GM12878 (cell line): ENCODE measurements around the gene KIFC1. TPM values are rescaled to one million over a fixed set of nuclear protein-coding genes. Genes with fewer than 3 reads are reported as not detected.

Experiments
- ATAC-seq: fragments of 200-7000 bp; cut with Tn5 transposase; 3 replicates; pipeline ENCODE4 v1.9.1; 2020; ENCODE audit warnings: mild to moderate bottlenecking, moderate library complexity
- BruUV-seq: library from RNA; stranded (reverse); fragments of 400-500 nt; replicated peaks from 2 replicates; lab custom pipeline; 2021; lab: Mats Ljungman, UMichigan
- CTCF ChIA-PET: fragments of 300-600 bp; sonication (Branson Sonifier 250); formaldehyde crosslinking; extraction: SDS; loops from one replicate; lab custom pipeline; 2021; ENCODE audit warnings: inconsistent platforms; lab: Yijun Ruan, JAX
- POLR2A ChIA-PET: fragments of 350-600 bp; formaldehyde crosslinking; extraction: SDS; loops from one replicate; lab custom pipeline; 2021; ENCODE audit warnings: inconsistent platforms; lab: Charles Lee
- RAD21 ChIA-PET: fragments of 300-600 bp; sonication (Branson Sonifier 250); formaldehyde crosslinking; loops from one replicate; lab custom pipeline; 2023; ENCODE audit warnings: antibody characterized with exemption; ENCODE audit not compliant: unreplicated experiment; lab: Charles Lee
- SMC1A ChIA-PET: fragments of 300-600 bp; sonication (Branson Sonifier 250); formaldehyde crosslinking; loops from one replicate; lab custom pipeline; 2023; ENCODE audit not compliant: unreplicated experiment, uncharacterized antibody; lab: Charles Lee
- DNase-seq: peaks from one replicate; pipeline ENCODE4 v3.0.0-alpha.2; 2011; ENCODE audit warnings: low read depth, low spot score
- FAIRE-seq: peaks from 3 replicates; lab custom pipeline; 2011; peaks lifted over from hg19 to GRCh38; lab: Jason Lieb, UNC
- H2AFZ ChIP-seq: 2 replicates; pipeline ENCODE4 v1.6.0; 2011; ENCODE audit warnings: low read depth, low read length, control low read depth; ENCODE audit not compliant: control insufficient read depth
- H3K27ac ChIP-seq: 2 replicates; pipeline ENCODE4 v1.5.1; 2011; ENCODE audit warnings: control low read depth; ENCODE audit not compliant: control insufficient read depth, insufficient read depth
- H3K27me3 ChIP-seq, 2 experiments: replicated peaks in 1 of 2; 2 replicates each; pipeline versions ENCODE4 v1.6.0 to v1.6.1; 2011; ENCODE audit warnings: low read length in 1 of 2; ENCODE audit not compliant: control insufficient read depth in 2 of 2, insufficient read depth in 2 of 2
- H3K36me3 ChIP-seq, 2 experiments: 2 replicates each; pipeline ENCODE4 v1.5.1; 2011; ENCODE audit warnings: low read length in 1 of 2; ENCODE audit not compliant: control insufficient read depth in 2 of 2, insufficient read depth in 2 of 2
- H3K4me1 ChIP-seq: 2 replicates; pipeline ENCODE4 v1.6.1; 2011; ENCODE audit warnings: mild to moderate bottlenecking, low read length, moderate library complexity, mixed read lengths; ENCODE audit not compliant: control insufficient read depth, insufficient read depth
- H3K4me2 ChIP-seq: 2 replicates; pipeline ENCODE4 v1.6.0; 2011; ENCODE audit warnings: control low read depth; ENCODE audit not compliant: control insufficient read depth, insufficient read depth
- H3K4me3 ChIP-seq: fragments of 200-600 bp; sonication (generic); 2 replicates; pipeline ENCODE4 v1.5.1; 2016
- H3K79me2 ChIP-seq: 2 replicates; pipeline ENCODE4 v1.6.0; 2011; ENCODE audit warnings: low read length; ENCODE audit not compliant: control insufficient read depth, insufficient read depth
- H3K9ac ChIP-seq: 2 replicates; pipeline ENCODE4 v1.8.0; 2011; ENCODE audit warnings: low read length, control low read depth, mixed read lengths; ENCODE audit not compliant: control insufficient read depth, insufficient read depth
- H3K9me3 ChIP-seq: replicated peaks from 3 replicates; pipeline ENCODE4 v1.5.1; 2011; ENCODE audit warnings: mild to moderate bottlenecking, low read length; ENCODE audit not compliant: control insufficient read depth, insufficient read depth
- H4K20me1 ChIP-seq: 2 replicates; pipeline ENCODE4 v1.6.0; 2011; ENCODE audit not compliant: control insufficient read depth, insufficient read depth
- BCL11A ChIP-seq: IDR thresholded peaks from 2 replicates; pipeline ENCODE4 v1.6.1; 2011; ENCODE audit warnings: low read depth, low read length
- CTCF ChIP-seq, 3 experiments: IDR thresholded peaks in 2 of 3; conservative IDR thresholded peaks in 1 of 3; 2 replicates each; pipeline ENCODE4 v1.5.1; 2011; ENCODE audit warnings: low read depth in 3 of 3, low read length in 3 of 3, mild to moderate bottlenecking in 3 of 3, control low read depth in 2 of 3, moderate library complexity in 2 of 3, inconsistent platforms in 1 of 3, mixed read lengths in 1 of 3; ENCODE audit not compliant: control insufficient read depth in 2 of 3, insufficient read depth in 1 of 3; ENCODE audit errors: extremely low read depth in 1 of 3
- FOS ChIP-seq: IDR thresholded peaks from 3 replicates; pipeline ENCODE4 v1.6.1; 2011; ENCODE audit warnings: borderline replicate concordance; ENCODE audit not compliant: insufficient read length; ENCODE audit errors: extremely low read depth
- NFYA ChIP-seq: IDR thresholded peaks from 2 replicates; pipeline ENCODE4 v1.6.1; 2011; ENCODE audit warnings: low read depth, mild to moderate bottlenecking, low read length, improper control_type of control experiment, borderline replicate concordance
- POLR2A ChIP-seq: IDR thresholded peaks from 2 replicates; pipeline ENCODE4 v1.6.1; 2011; ENCODE audit warnings: low read depth, mild to moderate bottlenecking, low read length
- SMAD1 ChIP-seq: fragments of 450-650 bp; IDR thresholded peaks from 2 replicates; pipeline ENCODE4 v1.6.1; 2018; ENCODE audit warnings: mild to moderate bottlenecking, low read depth; ENCODE audit not compliant: partially characterized antibody
- ZNF687 ChIP-seq: fragments of 450-650 bp; IDR thresholded peaks from 2 replicates; pipeline ENCODE4 v1.6.1; 2017; ENCODE audit warnings: mild to moderate bottlenecking, moderate library complexity
- WGBS: methylation state at CpG from one replicate; pipeline ENCODE4 v1.1.6; 2016; ENCODE audit warnings: low lambda C conversion rate; ENCODE audit not compliant: insufficient replicate concordance, insufficient coverage; ENCODE audit errors: missing lambda C conversion rate; 5-methylcytosine and 5-hydroxymethylcytosine counted together
- in situ Hi-C: fragments of 300-500 bp; cut with MboI; formaldehyde crosslinking; loops from 9 replicates; pipeline ENCODE4 v1.14.3; 2018; ENCODE audit warnings: mixed read lengths
- intact Hi-C: fragments of 100-400 bp; cut with micrococcal nuclease; formaldehyde crosslinking; loops from one replicate; pipeline ENCODE4 v1.14.2; 2022; ENCODE audit not compliant: unreplicated experiment
- polyA plus RNA-seq, 11 experiments: library from polyadenylated mRNA; depleted of rRNA in 4 of 11; unstranded in 6 of 11; stranded (reverse) in 5 of 11; fragments of >200 nt; fragmentation: Nextera tagmentation in 4 of 11; fragmentation: Illumina TruSeq in 1 of 11; extraction: Ambion mirVana in 4 of 11; extraction: Trizol in 1 of 11; gene quantifications; 1 replicate in 1 of 11; 2 replicates in 10 of 11; pipeline versions ENCODE4 v1.2.1 to v1.2.3, GENCODE V29; 2011 to 2016; ENCODE audit warnings: inconsistent platforms in 2 of 11, missing spikeins in 2 of 11, low read depth in 1 of 11
- total RNA-seq, 4 experiments: library from RNA; depleted of rRNA in 3 of 4; stranded (reverse); fragments of >200 nt in 3 of 4; fragmentation: Illumina TruSeq in 1 of 4; extraction: Trizol in 1 of 4; gene quantifications; 2 replicates each; pipeline versions ENCODE4 v1.2.1 to v1.2.3, GENCODE V29; 2013 to 2021

KIFC1 gene
- total and polyA plus RNA-seq, 10 of the 15 experiments (the other 5 are each of a cell fraction or from before 2014, with no cell fraction given) = 1.8 to 87.4 (median 54.4) TPM

- BruUV-seq = no TSS peak
- no peak overlapping the region for H2AFZ ChIP-seq
- no peaks in the 10 kb centered on the region for H3K4me1 ChIP-seq
- no peak overlapping the region for H3K27ac ChIP-seq
- no peak overlapping the region for H3K9ac ChIP-seq
- in situ Hi-C loops = no loop called here
- H3K4me3 ChIP-seq = no peak overlapping the region
- FAIRE-seq (no peak), DNase-seq (no peak), ATAC-seq (no peak)
- no peaks in the 10 kb centered on the region for H3K27me3 ChIP-seq
- H3K36me3 ChIP-seq = no peaks in the 10 kb centered on the region
- 49% methylated on average over 9 of the region's 9 CpGs for WGBS
- POLR2A ChIA-PET = no interaction called here
- CTCF ChIA-PET = interaction anchor here (0.7 to 1.2 kb wide), 2 partner anchors 15 to 27 kb away, joined by 3 to 4 read pairs; no protein-coding TSS in a partner anchor
- H3K4me2 ChIP-seq = no peak overlapping the region
- SMC1A ChIA-PET = interaction anchor here (0.7 to 1.2 kb wide), 4 partner anchors 13 to 119 kb away, joined by 3 to 4 read pairs (median 4); no protein-coding TSS in a partner anchor
- intact Hi-C loops = no loop called here
- RAD21 ChIA-PET = no interaction called here
- no peaks in the 10 kb centered on the region for H3K79me2 ChIP-seq
- no peaks in the 10 kb centered on the region for H3K9me3 ChIP-seq
- H4K20me1 ChIP-seq = no peaks in the 10 kb centered on the region
- no peak for TF ChIP-seq FOS
- TF ChIP-seq ZNF687 = no peak
- TF ChIP-seq POLR2A = no peak
- no peak for TF ChIP-seq CTCF (IDR thresholded peaks at IDR 0.05 in 2 of 3, conservative IDR thresholded peaks at IDR 0.05 in 1 of 3; ENCODE audit: control insufficient read depth in 2 of 3, extremely low read depth in 1 of 3, insufficient read depth in 1 of 3, low read depth in 3 of 3, low read length in 3 of 3)
- no peak for TF ChIP-seq NFYA
- TF ChIP-seq BCL11A = no peak
- no peak for TF ChIP-seq SMAD1
- TF ChIP-seq, all 136 proteins: peak for 0
Observed at GRCh38 chr6:33375143-33375671, 16.4 kb upstream of the KIFC1 start.
